Measurements from ENCODE around the gene NT5E.

Gene NT5E

DNA sequence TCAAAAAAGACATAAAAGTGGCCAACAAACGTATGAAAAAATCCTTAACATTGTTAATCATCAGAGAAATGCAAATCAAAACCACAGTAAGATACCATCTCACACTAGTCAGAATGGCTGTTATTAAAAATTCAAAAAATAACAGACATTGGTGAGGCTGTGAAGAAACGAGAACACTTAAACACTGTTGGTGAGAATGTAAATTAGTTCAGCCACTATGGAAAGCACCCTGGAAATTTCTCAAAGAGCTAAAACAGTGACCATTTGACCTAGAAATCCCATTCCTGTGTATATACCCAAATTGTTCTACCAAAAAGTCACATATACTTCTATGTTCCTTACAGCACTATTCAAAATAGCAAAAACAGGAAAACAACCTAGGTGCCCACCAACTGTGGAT, 24.9 kb upstream of the NT5E start:
- Histone ChIP-seq H3K27me3 (ENCODE audit: control insufficient read depth, insufficient read depth, low read length) (no peaks in the 10 kb centered on the region), H3K9ac (ENCODE audit: low read depth, low read length) (no peak overlapping the region), H3K4me1 (ENCODE audit: control insufficient read depth, insufficient read depth, low read length) (peaks cover 29% of the 10 kb centered on the region), H3K36me3 (ENCODE audit: insufficient read depth, low read length) (no peaks in the 10 kb centered on the region), H3K4me2 (ENCODE audit: low read length) (no peak overlapping the region), H3K4me3 (ENCODE audit: low read length) (no peak overlapping the region), H3K9me3 (replicated peaks; ENCODE audit: low read length) (no peaks in the 10 kb centered on the region)

DNA sequence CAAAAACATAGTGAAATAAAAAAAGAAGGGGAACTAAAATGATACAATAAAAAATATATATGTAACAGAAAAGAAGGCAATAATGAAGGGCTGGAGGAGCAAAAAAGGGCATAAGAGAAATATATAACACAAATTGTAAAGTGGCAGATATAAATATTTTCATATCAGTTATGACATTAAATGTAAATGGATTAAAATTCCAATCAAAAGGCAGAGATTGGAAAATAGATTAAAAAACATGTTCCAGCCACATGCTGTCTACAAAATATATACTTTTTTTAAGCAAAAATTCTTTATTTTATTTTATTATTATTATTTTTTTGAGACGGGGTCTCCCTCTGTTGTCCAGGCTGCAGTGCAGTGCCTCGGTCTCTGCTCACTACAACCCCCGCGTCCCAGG, 23.9 kb upstream of the NT5E start:
- Histone ChIP-seq H3K4me1 (ENCODE audit: control insufficient read depth, insufficient read depth, low read length) (peaks cover 21% of the 10 kb centered on the region), H3K27me3 (ENCODE audit: control insufficient read depth, insufficient read depth, low read length) (no peaks in the 10 kb centered on the region), H3K4me3 (ENCODE audit: low read length) (no peak overlapping the region), H3K4me2 (ENCODE audit: low read length) (no peak overlapping the region), H3K9ac (ENCODE audit: low read depth, low read length) (no peak overlapping the region), H3K36me3 (ENCODE audit: insufficient read depth, low read length) (no peaks in the 10 kb centered on the region), H3K9me3 (replicated peaks; ENCODE audit: low read length) (no peaks in the 10 kb centered on the region)

DNA sequence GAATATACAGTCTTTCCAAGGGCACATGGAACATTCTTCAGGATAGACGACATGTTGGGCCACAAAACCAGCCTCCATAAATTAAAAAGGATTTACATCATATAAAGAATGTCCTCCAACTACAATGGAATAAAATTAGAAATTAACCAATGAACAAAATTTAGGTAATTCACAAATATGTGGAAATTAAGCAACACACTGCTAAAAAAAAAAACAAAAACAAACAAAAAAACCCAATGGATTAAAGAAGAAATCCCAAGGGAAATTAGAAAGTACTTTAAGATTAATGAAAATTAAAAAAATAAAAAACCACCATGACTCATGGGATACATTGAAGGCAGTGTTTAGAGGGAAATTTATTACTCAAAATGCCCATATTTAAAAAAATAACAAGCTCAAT, 21.4 kb upstream of the NT5E start:
- Histone ChIP-seq H3K9me3 (replicated peaks; ENCODE audit: low read length) (no peaks in the 10 kb centered on the region), H3K4me2 (ENCODE audit: low read length) (no peak overlapping the region), H3K9ac (ENCODE audit: low read depth, low read length) (no peak overlapping the region), H3K4me3 (ENCODE audit: low read length) (no peak overlapping the region), H3K27me3 (ENCODE audit: control insufficient read depth, insufficient read depth, low read length) (no peaks in the 10 kb centered on the region), H3K36me3 (ENCODE audit: insufficient read depth, low read length) (no peaks in the 10 kb centered on the region), H3K4me1 (ENCODE audit: control insufficient read depth, insufficient read depth, low read length) (no peaks in the 10 kb centered on the region)

DNA sequence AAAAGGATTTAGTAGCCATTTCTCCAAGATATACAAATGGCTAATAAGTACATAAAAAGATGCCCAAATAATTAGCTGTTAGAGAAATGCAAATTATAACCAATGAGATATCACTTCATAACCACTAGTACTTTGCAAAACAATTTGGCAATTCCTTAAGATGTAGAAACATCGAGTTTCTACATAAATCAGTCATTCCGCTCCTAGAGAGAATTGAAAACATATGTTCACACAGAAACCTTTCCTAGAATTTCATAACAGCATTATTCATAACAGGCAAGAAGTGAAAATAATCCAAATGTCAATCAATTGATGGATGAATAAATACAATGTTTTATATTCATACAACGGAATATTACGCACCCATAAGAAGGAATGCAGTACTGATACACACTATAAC, 20.5 kb upstream of the NT5E start:
- H3K9me3 ChIP-seq (replicated peaks; ENCODE audit: low read length), result no peaks in the 10 kb centered on the region
- no peaks in the 10 kb centered on the region for H3K27me3 ChIP-seq (ENCODE audit: control insufficient read depth, insufficient read depth, low read length)
- H3K9ac ChIP-seq (ENCODE audit: low read depth, low read length), result no peak overlapping the region
- no peaks in the 10 kb centered on the region for H3K36me3 ChIP-seq (ENCODE audit: insufficient read depth, low read length)
- no peak overlapping the region for H3K4me3 ChIP-seq (ENCODE audit: low read length)
- H3K4me2 ChIP-seq (ENCODE audit: low read length), result no peak overlapping the region
- H3K4me1 ChIP-seq (ENCODE audit: control insufficient read depth, insufficient read depth, low read length), result no peaks in the 10 kb centered on the region

DNA sequence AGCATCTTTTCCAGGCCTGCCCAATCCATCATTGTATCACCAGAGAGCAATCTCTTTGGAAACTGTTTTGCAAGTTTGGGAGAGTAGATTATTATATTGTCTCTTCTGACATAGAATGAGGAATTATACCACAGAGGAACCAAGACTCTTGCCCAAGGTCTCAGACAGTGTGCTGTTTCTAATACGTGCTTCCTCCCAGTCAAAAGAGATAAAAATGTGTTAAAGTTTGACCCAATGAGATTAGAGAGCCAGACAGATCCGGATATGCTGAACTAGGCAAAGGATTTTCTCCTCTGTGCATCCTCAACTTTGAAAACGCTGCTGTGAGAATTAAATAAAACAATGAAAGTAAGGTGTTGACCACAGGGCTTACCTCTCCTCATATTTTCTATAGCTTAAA, 18.6 kb upstream of the NT5E start:
- Histone ChIP-seq H3K4me1 (ENCODE audit: control insufficient read depth, insufficient read depth, low read length) (peaks cover 8% of the 10 kb centered on the region), H3K4me3 (ENCODE audit: low read length) (no peak overlapping the region), H3K36me3 (ENCODE audit: insufficient read depth, low read length) (no peaks in the 10 kb centered on the region), H3K9ac (ENCODE audit: low read depth, low read length) (no peak overlapping the region), H3K9me3 (replicated peaks; ENCODE audit: low read length) (no peaks in the 10 kb centered on the region), H3K4me2 (ENCODE audit: low read length) (no peak overlapping the region), H3K27me3 (ENCODE audit: control insufficient read depth, insufficient read depth, low read length) (no peaks in the 10 kb centered on the region)

DNA sequence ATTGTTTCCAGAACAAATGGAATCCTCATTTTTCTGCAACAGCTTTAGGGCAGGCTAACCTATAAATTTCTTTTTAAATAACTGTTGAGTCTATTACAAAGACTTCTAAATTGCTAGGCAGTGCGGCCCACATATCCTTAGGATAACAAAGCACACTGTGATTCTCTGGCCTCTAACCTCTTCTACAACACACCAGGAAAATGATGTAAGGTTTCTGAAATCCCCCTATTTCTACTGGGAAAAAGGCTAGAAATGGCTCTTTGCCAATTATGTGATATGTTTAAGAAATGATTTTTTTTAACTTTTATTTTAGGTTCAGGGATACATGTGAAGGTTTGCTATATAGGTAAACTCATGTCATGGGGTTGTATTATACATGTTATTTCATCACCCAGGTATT, 17.3 kb upstream of the NT5E start:
- Histone ChIP-seq H3K4me3 (ENCODE audit: low read length) (no peak overlapping the region), H3K4me2 (ENCODE audit: low read length) (no peak overlapping the region), H3K36me3 (ENCODE audit: insufficient read depth, low read length) (no peaks in the 10 kb centered on the region), H3K4me1 (ENCODE audit: control insufficient read depth, insufficient read depth, low read length) (peaks cover 13% of the 10 kb centered on the region), H3K9me3 (replicated peaks; ENCODE audit: low read length) (no peaks in the 10 kb centered on the region), H3K27me3 (ENCODE audit: control insufficient read depth, insufficient read depth, low read length) (no peaks in the 10 kb centered on the region), H3K9ac (ENCODE audit: low read depth, low read length) (no peak overlapping the region)

DNA sequence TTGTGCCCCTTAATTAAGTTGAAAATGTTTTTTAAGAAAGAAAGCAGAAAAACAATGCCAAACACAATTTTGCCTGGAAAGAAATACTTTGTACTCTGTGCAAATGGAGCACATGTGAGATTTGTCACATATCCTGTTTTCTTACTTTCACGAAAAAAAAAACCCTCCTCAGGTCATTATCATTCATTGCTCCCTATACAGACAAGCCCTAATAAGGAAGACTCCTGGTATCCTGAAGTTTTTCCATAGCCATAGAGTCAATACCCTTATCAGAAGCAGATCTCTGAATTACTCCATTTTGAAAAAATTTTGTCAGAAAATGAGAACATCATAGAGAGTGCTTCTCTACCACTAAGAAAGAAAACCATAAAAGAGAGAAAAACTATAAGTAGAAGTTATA, 14.0 kb upstream of the NT5E start:
- H3K9me3 ChIP-seq (replicated peaks; ENCODE audit: low read length), result no peaks in the 10 kb centered on the region
- peaks cover 13% of the 10 kb centered on the region for H3K4me1 ChIP-seq (ENCODE audit: control insufficient read depth, insufficient read depth, low read length)
- H3K4me3 ChIP-seq (ENCODE audit: low read length), result no peak overlapping the region
- no peaks in the 10 kb centered on the region for H3K27me3 ChIP-seq (ENCODE audit: control insufficient read depth, insufficient read depth, low read length)
- no peaks in the 10 kb centered on the region for H3K36me3 ChIP-seq (ENCODE audit: insufficient read depth, low read length)
- H3K9ac ChIP-seq (ENCODE audit: low read depth, low read length), result no peak overlapping the region
- H3K4me2 ChIP-seq (ENCODE audit: low read length), result no peak overlapping the region

DNA sequence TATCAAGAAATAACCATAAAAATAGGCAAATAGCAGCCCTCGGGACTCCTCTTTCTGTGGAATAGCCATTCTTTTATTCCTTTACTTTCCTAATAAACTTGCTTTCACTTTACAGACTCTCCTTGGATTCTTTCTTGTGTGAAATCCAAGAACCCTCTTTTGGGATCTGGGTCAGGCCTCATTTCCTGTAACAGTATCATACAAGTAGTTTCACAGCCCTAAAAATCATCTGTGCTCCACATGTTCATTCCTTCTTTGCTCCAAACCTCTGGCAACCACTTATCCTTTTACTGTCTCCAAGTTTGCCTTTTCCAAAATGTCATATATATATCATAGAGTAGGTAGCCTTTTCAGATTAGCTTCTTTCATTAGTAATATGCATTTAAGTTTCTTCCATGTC, 13.5 kb upstream of the NT5E start:
- Histone ChIP-seq H3K4me3 (ENCODE audit: low read length) (no peak overlapping the region), H3K4me2 (ENCODE audit: low read length) (peak overlapping the region; percentile 19), H3K27me3 (ENCODE audit: control insufficient read depth, insufficient read depth, low read length) (no peaks in the 10 kb centered on the region), H3K36me3 (ENCODE audit: insufficient read depth, low read length) (no peaks in the 10 kb centered on the region), H3K9me3 (replicated peaks; ENCODE audit: low read length) (no peaks in the 10 kb centered on the region), H3K9ac (ENCODE audit: low read depth, low read length) (no peak overlapping the region), H3K4me1 (ENCODE audit: control insufficient read depth, insufficient read depth, low read length) (peaks cover 13% of the 10 kb centered on the region)

DNA sequence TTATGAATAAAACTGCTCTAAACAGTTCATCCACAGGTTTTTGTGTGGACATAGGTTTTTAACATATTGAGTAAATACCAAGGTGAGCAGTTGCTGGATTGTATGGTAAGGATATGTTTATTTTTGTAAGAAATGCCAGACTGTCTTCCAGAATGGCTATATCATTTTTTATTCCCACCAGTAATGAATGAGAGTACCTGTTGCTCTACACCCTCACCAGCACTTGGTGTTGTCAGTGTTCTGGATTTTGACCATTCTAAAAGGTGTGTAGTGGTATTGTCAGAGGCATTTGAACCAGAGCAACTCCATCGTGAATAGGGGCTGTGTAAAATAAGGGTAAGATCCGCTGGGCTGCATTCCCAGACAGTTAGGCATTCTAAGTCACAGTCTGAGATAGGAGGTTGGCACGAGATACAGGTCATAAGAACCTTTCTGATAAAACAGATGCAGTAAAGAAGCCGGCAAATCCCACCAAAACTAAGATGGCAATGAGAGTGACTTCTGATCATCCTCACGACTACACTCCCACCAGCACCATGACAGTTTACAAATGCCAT, 12.9 kb upstream of the NT5E start:
- Histone ChIP-seq H3K9ac (ENCODE audit: low read depth, low read length) (no peak overlapping the region), H3K4me2 (ENCODE audit: low read length) (no peak overlapping the region), H3K9me3 (replicated peaks; ENCODE audit: low read length) (no peaks in the 10 kb centered on the region), H3K4me1 (ENCODE audit: control insufficient read depth, insufficient read depth, low read length) (peaks cover 13% of the 10 kb centered on the region), H3K4me3 (ENCODE audit: low read length) (no peak overlapping the region), H3K36me3 (ENCODE audit: insufficient read depth, low read length) (no peaks in the 10 kb centered on the region), H3K27me3 (ENCODE audit: control insufficient read depth, insufficient read depth, low read length) (no peaks in the 10 kb centered on the region)

DNA sequence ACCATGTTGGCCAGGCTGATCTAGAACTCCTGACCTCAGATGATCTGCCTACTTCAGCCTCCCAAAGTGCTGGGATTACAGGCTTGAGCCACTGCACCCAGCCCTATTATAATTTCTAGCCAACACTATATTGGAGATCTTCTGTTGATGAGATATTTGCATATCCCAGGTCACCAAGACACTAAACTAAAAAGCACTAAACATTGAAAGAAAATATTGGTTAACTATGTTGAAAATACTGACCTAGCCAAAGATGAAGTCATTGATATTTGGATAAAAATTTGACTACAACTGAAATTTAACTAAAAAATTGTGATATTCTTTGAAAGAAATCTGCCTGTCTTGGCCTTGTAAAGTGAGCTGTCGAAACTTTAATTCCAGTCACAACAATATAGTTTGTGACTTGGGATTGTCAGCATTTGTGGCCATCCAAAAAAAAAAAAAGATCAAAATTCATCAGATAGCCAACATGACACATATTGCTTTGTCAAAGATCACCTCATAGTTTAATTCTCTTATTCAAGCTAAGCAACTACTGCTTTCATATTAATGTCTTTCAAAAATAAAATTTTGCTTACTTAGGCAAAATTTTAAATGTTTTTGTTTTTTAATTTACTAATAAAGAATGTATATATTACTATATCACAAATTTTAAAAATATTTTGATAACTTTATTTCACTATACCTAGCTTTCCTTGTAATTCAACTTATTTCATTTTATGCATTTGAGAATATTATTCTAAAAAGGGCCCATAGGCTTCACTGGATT, 6.3 kb upstream of the NT5E start:
- peaks cover 14% of the 10 kb centered on the region for H3K4me1 ChIP-seq (ENCODE audit: control insufficient read depth, insufficient read depth, low read length)
- H3K4me3 ChIP-seq (ENCODE audit: low read length), result no peak overlapping the region
- peaks cover 13% of the 10 kb centered on the region for H3K36me3 ChIP-seq (ENCODE audit: insufficient read depth, low read length)
- H3K4me2 ChIP-seq (ENCODE audit: low read length), result no peak overlapping the region
- H3K27me3 ChIP-seq (ENCODE audit: control insufficient read depth, insufficient read depth, low read length), result no peaks in the 10 kb centered on the region
- no peak overlapping the region for H3K9ac ChIP-seq (ENCODE audit: low read depth, low read length)
- peaks cover 3% of the 10 kb centered on the region for H3K9me3 ChIP-seq (replicated peaks; ENCODE audit: low read length)

DNA sequence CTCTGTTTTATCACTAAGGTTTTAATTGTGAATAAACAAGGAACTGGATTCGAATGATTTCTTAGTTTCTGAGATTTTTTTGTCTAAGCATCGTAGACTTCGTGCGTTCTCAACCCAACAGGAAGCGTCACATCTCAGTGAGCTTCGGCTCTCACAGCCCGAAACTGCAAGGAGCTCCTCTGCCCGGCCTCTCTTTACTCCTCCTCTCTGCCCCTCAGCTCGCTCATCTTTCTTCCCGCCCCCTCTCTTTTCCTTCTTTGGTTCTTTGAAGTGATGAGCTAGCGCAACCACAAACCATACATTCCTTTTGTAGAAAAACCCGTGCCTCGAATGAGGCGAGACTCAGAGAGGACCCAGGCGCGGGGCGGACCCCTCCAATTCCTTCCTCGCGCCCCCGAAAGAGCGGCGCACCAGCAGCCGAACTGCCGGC, 480 bp upstream of the NT5E start:
- H3K9ac ChIP-seq (ENCODE audit: low read depth, low read length), result peak overlapping the region; percentile 99
- H3K4me1 ChIP-seq (ENCODE audit: control insufficient read depth, insufficient read depth, low read length), result peaks cover 29% of the 10 kb centered on the region
- peaks cover 54% of the 10 kb centered on the region for H3K36me3 ChIP-seq (ENCODE audit: insufficient read depth, low read length)
- no peaks in the 10 kb centered on the region for H3K27me3 ChIP-seq (ENCODE audit: control insufficient read depth, insufficient read depth, low read length)
- peak overlapping the region; percentile 80 for H3K4me2 ChIP-seq (ENCODE audit: low read length)
- H3K9me3 ChIP-seq (replicated peaks; ENCODE audit: low read length), result no peaks in the 10 kb centered on the region
- H3K4me3 ChIP-seq (ENCODE audit: low read length), result peak overlapping the region; percentile 97

Measured in skeletal muscle satellite cell (primary cell).